WTC11 (cell line): ENCODE measurements around the gene SHBG.

Source experiments
- CTCF ChIP-seq: fragments of 200-600 bp; IDR thresholded peaks from 2 replicates; pipeline ENCODE4 v1.8.0; 2022; ENCODE audit warnings: antibody characterized with exemption
- ESRRA ChIP-seq: sonication (generic); formaldehyde crosslinking; IDR thresholded peaks from 2 replicates; pipeline ENCODE4 v1.8.1; 2022; ENCODE audit warnings: mild to moderate bottlenecking, missing genetic modification reagents, borderline replicate concordance
- FOXJ3 ChIP-seq: sonication (generic); formaldehyde crosslinking; IDR thresholded peaks from 2 replicates; pipeline ENCODE4 v1.9.0; 2021; ENCODE audit warnings: missing genetic modification reagents, mild to moderate bottlenecking, borderline replicate concordance
- NFE2L1 ChIP-seq: sonication (generic); formaldehyde crosslinking; IDR thresholded peaks from 2 replicates; pipeline ENCODE4 v1.8.1; 2023; ENCODE audit warnings: missing genetic modification reagents
- USF2 ChIP-seq: sonication (generic); formaldehyde crosslinking; IDR thresholded peaks from 2 replicates; pipeline ENCODE4 v1.8.1; 2023; ENCODE audit warnings: mild to moderate bottlenecking, missing genetic modification reagents, moderate library complexity
- ZNF232 ChIP-seq: sonication (generic); formaldehyde crosslinking; IDR thresholded peaks from 2 replicates; pipeline ENCODE4 v1.8.0; 2022; ENCODE audit warnings: mild to moderate bottlenecking, missing genetic modification reagents
- ZNF263 ChIP-seq: sonication (generic); formaldehyde crosslinking; IDR thresholded peaks from 2 replicates; pipeline ENCODE4 v1.8.1; 2022; ENCODE audit warnings: low read depth, mild to moderate bottlenecking, moderate library complexity, missing genetic modification reagents
- ZNF425 ChIP-seq: fragments of 250-450 bp; sonication (Bioruptor Pico); conservative IDR thresholded peaks from 2 replicates; pipeline ENCODE4 v1.9.0; 2021; ENCODE audit warnings: mild to moderate bottlenecking

DNA sequence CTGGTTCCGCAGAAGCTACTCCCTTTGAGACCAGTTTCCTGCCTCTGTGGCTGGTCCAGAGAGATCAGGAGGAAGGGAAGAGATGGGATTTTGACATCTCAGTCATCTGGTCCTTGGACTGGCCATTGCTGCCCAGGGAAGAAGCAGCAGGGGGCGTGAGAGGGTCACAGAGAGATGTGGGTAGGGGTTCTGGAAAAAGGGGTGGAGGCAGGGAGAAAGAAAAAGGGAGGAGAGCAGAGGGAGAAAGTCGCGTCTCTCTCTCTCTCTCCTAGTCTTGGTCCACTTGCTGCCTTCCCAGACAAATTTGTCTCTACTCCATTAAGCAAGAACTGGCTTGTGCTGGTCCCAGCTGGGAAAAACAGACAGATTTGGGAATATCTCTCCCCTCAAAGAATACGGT is 4.4 kb downstream of the SHBG start:
- TF ChIP-seq CTCF: peak; percentile 41; the same call in 1 of the 2 replicates
- TF ChIP-seq ESRRA: no peak
- TF ChIP-seq FOXJ3: no peak
- no peak for TF ChIP-seq ZNF263 (CRISPR knock-in tag)
- no peak for TF ChIP-seq USF2
- no peak for TF ChIP-seq ZNF232
- no peak for TF ChIP-seq NFE2L1 (CRISPR knock-in tag)
- no peak for TF ChIP-seq ZNF425 (CRISPR knock-in tag)
